Keratinocyte (primary cell): ENCODE results near the gene SORT1.

Source experiments
- EZH2 ChIP-seq: IDR thresholded peaks from one replicate; pipeline ENCODE4 v1.6.1; 2012; ENCODE audit warnings: inconsistent platforms, mild to moderate bottlenecking, low read length, moderate library complexity
- TF ChIP-seq, protein P1 (sequence below), 3 experiments: IDR thresholded peaks in 1 of 3; conservative IDR thresholded peaks in 1 of 3; optimal IDR thresholded peaks in 1 of 3; 2 replicates in 2 of 3; 3 replicates in 1 of 3; pipeline versions ENCODE3 to v1.5.1; 2011; ENCODE audit warnings: low read length in 3 of 3, mild to moderate bottlenecking in 3 of 3, moderate library complexity in 2 of 3, control low read depth in 1 of 3, inconsistent platforms in 1 of 3; ENCODE audit not compliant: insufficient read depth in 2 of 3; ENCODE audit errors: extremely low read depth in 1 of 3

DNA sequence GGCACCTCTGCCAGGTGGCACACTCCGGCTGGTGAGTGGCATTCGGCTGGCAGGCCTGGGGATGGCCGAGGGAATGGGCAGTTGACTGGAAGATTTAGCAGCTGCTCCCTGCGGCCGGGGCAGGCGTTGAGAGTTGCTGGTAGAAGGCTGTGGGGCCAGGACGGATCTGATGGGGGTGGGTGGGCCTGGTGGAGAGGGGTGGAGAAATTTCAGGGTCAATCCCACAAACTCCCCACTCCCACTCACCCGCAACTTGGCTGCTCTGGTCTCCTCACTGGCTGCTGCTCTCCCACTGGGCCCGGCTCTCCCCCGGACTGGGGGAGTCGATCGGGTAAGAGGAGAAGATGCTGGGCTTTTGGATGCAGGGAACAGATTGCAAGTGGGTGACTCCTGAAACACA lies 116.9 kb downstream of the SORT1 start:
- TF ChIP-seq, protein P1, sequence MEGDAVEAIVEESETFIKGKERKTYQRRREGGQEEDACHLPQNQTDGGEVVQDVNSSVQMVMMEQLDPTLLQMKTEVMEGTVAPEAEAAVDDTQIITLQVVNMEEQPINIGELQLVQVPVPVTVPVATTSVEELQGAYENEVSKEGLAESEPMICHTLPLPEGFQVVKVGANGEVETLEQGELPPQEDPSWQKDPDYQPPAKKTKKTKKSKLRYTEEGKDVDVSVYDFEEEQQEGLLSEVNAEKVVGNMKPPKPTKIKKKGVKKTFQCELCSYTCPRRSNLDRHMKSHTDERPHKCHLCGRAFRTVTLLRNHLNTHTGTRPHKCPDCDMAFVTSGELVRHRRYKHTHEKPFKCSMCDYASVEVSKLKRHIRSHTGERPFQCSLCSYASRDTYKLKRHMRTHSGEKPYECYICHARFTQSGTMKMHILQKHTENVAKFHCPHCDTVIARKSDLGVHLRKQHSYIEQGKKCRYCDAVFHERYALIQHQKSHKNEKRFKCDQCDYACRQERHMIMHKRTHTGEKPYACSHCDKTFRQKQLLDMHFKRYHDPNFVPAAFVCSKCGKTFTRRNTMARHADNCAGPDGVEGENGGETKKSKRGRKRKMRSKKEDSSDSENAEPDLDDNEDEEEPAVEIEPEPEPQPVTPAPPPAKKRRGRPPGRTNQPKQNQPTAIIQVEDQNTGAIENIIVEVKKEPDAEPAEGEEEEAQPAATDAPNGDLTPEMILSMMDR (optimal IDR thresholded peaks at IDR 0.05 in 1 of 3, IDR thresholded peaks at IDR 0.05 in 1 of 3, conservative IDR thresholded peaks at IDR 0.05 in 1 of 3; ENCODE audit: extremely low read depth in 1 of 3, insufficient read depth in 2 of 3, low read length in 3 of 3) = no peak
- TF ChIP-seq EZH2 = no peak
